HEK293 (cell line): ENCODE measurements around the gene PTGR2.

Experiments used
- CTCF ChIP-seq: fragments of 450-650 bp; formaldehyde crosslinking; IDR thresholded peaks from 2 replicates; pipeline ENCODE4 v1.5.1; 2016; ENCODE audit warnings: missing biosample characterization, missing genetic modification characterization
- KLF16 ChIP-seq: fragments of 450-650 bp; formaldehyde crosslinking; IDR thresholded peaks from 2 replicates; pipeline ENCODE4 v1.5.1; 2017; ENCODE audit warnings: missing biosample characterization, missing genetic modification characterization
- PATZ1 ChIP-seq: fragments of 450-650 bp; formaldehyde crosslinking; IDR thresholded peaks from 2 replicates; pipeline ENCODE4 v1.5.1; 2016; ENCODE audit warnings: missing biosample characterization, missing genetic modification characterization
- WT1 ChIP-seq: fragments of 450-650 bp; formaldehyde crosslinking; IDR thresholded peaks from 2 replicates; pipeline ENCODE4 v1.5.1; 2016; ENCODE audit warnings: missing biosample characterization, missing genetic modification characterization
- ZNF114 ChIP-seq: fragments of 450-650 bp; formaldehyde crosslinking; IDR thresholded peaks from 2 replicates; pipeline ENCODE4 v1.5.0; 2017; ENCODE audit warnings: missing biosample characterization, missing genetic modification characterization
- ZNF223 ChIP-seq: fragments of 450-650 bp; formaldehyde crosslinking; IDR thresholded peaks from 2 replicates; pipeline ENCODE4 v1.5.1; 2016; ENCODE audit warnings: missing biosample characterization, missing genetic modification characterization
- ZNF248 ChIP-seq: fragments of 450-650 bp; formaldehyde crosslinking; IDR thresholded peaks from 2 replicates; pipeline ENCODE4 v1.5.1; 2017; ENCODE audit warnings: missing biosample characterization, missing genetic modification characterization
- ZNF664 ChIP-seq: fragments of 450-650 bp; formaldehyde crosslinking; IDR thresholded peaks from 2 replicates; pipeline ENCODE4 v1.5.1; 2016; ENCODE audit warnings: missing biosample characterization, missing genetic modification characterization
- TF ChIP-seq, protein P1 (sequence below): fragments of 450-650 bp; formaldehyde crosslinking; IDR thresholded peaks from 2 replicates; pipeline ENCODE4 v1.5.1; 2016; ENCODE audit warnings: missing biosample characterization, missing genetic modification characterization
- TF ChIP-seq, protein P2 (sequence below): fragments of 450-650 bp; formaldehyde crosslinking; IDR thresholded peaks from 2 replicates; pipeline ENCODE4 v1.5.1; 2016; ENCODE audit warnings: missing biosample characterization, missing genetic modification characterization

- TF ChIP-seq CTCF (tag by site-specific recombination) (no peak), ZNF114 (no peak), ZNF223 (tag by site-specific recombination) (no peak), ZNF248 (tag by site-specific recombination) (no peak), ZNF664 (tag by site-specific recombination) (no peak), PATZ1 (tag by site-specific recombination) (no peak), WT1 (no peak), KLF16 (tag by site-specific recombination) (no peak)
- TF ChIP-seq, protein P1, sequence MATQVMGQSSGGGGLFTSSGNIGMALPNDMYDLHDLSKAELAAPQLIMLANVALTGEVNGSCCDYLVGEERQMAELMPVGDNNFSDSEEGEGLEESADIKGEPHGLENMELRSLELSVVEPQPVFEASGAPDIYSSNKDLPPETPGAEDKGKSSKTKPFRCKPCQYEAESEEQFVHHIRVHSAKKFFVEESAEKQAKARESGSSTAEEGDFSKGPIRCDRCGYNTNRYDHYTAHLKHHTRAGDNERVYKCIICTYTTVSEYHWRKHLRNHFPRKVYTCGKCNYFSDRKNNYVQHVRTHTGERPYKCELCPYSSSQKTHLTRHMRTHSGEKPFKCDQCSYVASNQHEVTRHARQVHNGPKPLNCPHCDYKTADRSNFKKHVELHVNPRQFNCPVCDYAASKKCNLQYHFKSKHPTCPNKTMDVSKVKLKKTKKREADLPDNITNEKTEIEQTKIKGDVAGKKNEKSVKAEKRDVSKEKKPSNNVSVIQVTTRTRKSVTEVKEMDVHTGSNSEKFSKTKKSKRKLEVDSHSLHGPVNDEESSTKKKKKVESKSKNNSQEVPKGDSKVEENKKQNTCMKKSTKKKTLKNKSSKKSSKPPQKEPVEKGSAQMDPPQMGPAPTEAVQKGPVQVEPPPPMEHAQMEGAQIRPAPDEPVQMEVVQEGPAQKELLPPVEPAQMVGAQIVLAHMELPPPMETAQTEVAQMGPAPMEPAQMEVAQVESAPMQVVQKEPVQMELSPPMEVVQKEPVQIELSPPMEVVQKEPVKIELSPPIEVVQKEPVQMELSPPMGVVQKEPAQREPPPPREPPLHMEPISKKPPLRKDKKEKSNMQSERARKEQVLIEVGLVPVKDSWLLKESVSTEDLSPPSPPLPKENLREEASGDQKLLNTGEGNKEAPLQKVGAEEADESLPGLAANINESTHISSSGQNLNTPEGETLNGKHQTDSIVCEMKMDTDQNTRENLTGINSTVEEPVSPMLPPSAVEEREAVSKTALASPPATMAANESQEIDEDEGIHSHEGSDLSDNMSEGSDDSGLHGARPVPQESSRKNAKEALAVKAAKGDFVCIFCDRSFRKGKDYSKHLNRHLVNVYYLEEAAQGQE (tag by site-specific recombination), result no peak
- TF ChIP-seq, protein P2, sequence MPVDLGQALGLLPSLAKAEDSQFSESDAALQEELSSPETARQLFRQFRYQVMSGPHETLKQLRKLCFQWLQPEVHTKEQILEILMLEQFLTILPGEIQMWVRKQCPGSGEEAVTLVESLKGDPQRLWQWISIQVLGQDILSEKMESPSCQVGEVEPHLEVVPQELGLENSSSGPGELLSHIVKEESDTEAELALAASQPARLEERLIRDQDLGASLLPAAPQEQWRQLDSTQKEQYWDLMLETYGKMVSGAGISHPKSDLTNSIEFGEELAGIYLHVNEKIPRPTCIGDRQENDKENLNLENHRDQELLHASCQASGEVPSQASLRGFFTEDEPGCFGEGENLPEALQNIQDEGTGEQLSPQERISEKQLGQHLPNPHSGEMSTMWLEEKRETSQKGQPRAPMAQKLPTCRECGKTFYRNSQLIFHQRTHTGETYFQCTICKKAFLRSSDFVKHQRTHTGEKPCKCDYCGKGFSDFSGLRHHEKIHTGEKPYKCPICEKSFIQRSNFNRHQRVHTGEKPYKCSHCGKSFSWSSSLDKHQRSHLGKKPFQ (tag by site-specific recombination), result no peak
Observed at GRCh38 chr14:73909681-73910080, 58.0 kb downstream of the PTGR2 start.
